GM12801 (cell line): ENCODE data around the gene CLCNKA.

ENCODE experiments used
- CTCF ChIP-seq: IDR thresholded peaks from one replicate; pipeline ENCODE4 v1.5.1; 2011; ENCODE audit warnings: control low read depth; ENCODE audit not compliant: insufficient read length; ENCODE audit errors: extremely low read depth

CLCNKA gene

GRCh38 chr1:16068356-16069270 is 46.8 kb downstream of the CLCNKA start:
- no peak for TF ChIP-seq CTCF

GRCh38 chr1:16070640-16071355 is 49.0 kb downstream of the CLCNKA start:
- TF ChIP-seq CTCF = no peak

GRCh38 chr1:16071614-16072013 is 49.8 kb downstream of the CLCNKA start:
- TF ChIP-seq CTCF = no peak

GRCh38 chr1:16072095-16072494 is 50.3 kb downstream of the CLCNKA start:
- no peak for TF ChIP-seq CTCF

GRCh38 chr1:16072616-16073484 is 51.0 kb downstream of the CLCNKA start:
- TF ChIP-seq CTCF = no peak

GRCh38 chr1:16073490-16074119 is 51.8 kb downstream of the CLCNKA start, which contains the start of gene FAM131C:
Gene FAM131C (minus strand): TSS chr1:16073651. CDS start chr1:16073442, 209 bp downstream.
- no peak for TF ChIP-seq CTCF
